Measurements from ENCODE around the gene LHFPL6. TPM values are rescaled to one million over a fixed set of nuclear protein-coding genes. Genes with fewer than 3 reads are reported as not detected.

LHFPL6 gene
- total RNA-seq, 1 donor from 2014 or later: 54.8 TPM

- TF ChIP-seq POLR2A (IDR thresholded peaks at IDR 0.05) (no peak), CTCF (IDR thresholded peaks at IDR 0.05) (no peak)
- H3K27ac ChIP-seq: no peak overlapping the region
- H3K4me3 ChIP-seq: no peak overlapping the region
- H3K9me3 ChIP-seq: no peaks in the 10 kb centered on the region
- DNase-seq (ENCODE audit: extremely low spot score in 2 of 2): no peak
- H3K27me3 ChIP-seq: no peaks in the 10 kb centered on the region
- peaks cover 26% of the 10 kb centered on the region for H3K4me1 ChIP-seq
- intact Hi-C loops (cut with DNase I): no loop called here
- no peaks in the 10 kb centered on the region for H3K36me3 ChIP-seq
Measured at GRCh38 chr13:39448834-39449233, 154.2 kb downstream of the LHFPL6 start.

- TF ChIP-seq POLR2AphosphoS5 (IDR thresholded peaks at IDR 0.05; ENCODE audit: insufficient read depth in 1 of 2, low read depth in 1 of 2) (no peak), CTCF (IDR thresholded peaks at IDR 0.05) (no peak), POLR2A (IDR thresholded peaks at IDR 0.05) (no peak)
- no peaks in the 10 kb centered on the region for H3K36me3 ChIP-seq
- H3K9me3 ChIP-seq: no peaks in the 10 kb centered on the region
- peaks cover 21% of the 10 kb centered on the region for H3K4me1 ChIP-seq
- DNase-seq (ENCODE audit: extremely low spot score in 2 of 2): no peak
- H3K4me3 ChIP-seq: no peak overlapping the region
- no peaks in the 10 kb centered on the region for H3K27me3 ChIP-seq
- intact Hi-C loops (cut with DNase I): no loop called here
- H3K27ac ChIP-seq: no peak overlapping the region
Measured at GRCh38 chr13:39446865-39447264, 156.1 kb downstream of the LHFPL6 start.

DNA sequence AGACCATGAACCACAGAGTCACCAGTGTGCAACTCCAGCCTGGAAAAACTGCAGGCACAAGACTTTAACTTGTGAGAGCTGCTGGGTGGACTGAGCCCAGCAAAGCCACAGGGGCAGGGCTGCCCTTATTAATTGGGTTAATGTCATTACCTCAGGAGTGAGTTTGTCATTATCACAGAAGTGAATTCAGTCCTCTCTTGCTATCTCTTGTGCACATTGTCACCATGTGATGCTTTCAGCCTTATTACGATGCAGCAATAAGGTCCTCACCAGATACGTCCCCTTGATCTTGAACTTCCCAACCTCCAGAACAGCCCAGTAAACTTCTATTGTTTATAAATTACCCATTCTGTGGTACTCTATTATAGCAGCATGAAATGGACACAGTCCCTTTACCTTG is 158.1 kb downstream of the LHFPL6 start:
- TF ChIP-seq POLR2A (IDR thresholded peaks at IDR 0.05): no peak
- no peak for TF ChIP-seq CTCF (IDR thresholded peaks at IDR 0.05)
- TF ChIP-seq POLR2AphosphoS5 (IDR thresholded peaks at IDR 0.05; ENCODE audit: insufficient read depth in 1 of 2, low read depth in 1 of 2): no peak
- Histone ChIP-seq H3K4me1 (peaks cover 9% of the 10 kb centered on the region), H3K4me3 (no peak overlapping the region), H3K9me3 (no peaks in the 10 kb centered on the region), H3K27me3 (no peaks in the 10 kb centered on the region), H3K27ac (no peak overlapping the region), H3K36me3 (no peaks in the 10 kb centered on the region)
- intact Hi-C loops (cut with DNase I): no loop called here
- no peak for DNase-seq (ENCODE audit: extremely low spot score in 2 of 2)

DNA sequence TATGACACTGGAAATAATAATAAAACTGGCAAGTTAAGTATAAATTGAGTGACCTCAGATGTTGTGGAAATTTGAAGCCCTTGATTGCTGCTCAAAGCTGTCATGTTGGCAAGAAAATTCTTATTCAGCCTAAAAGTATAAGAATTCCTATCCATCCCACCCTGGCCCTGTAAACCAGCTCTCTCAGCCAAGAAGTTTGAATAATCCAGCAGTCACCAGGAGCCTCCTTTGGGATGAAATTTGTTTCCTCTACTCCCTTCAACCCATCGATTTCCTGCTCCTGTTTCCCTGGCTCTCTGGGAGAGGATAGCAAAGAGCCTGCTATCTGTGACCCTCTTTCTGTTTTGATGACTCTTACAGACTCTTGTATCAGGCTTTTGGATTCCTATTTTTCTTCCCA is 169.3 kb downstream of the LHFPL6 start:
- Histone ChIP-seq H3K4me3 (no peak overlapping the region), H3K36me3 (no peaks in the 10 kb centered on the region), H3K4me1 (no peaks in the 10 kb centered on the region), H3K9me3 (no peaks in the 10 kb centered on the region), H3K27ac (no peak overlapping the region), H3K27me3 (no peaks in the 10 kb centered on the region)
- DNase-seq (ENCODE audit: extremely low spot score in 2 of 2): no peak
- intact Hi-C loops (cut with DNase I): no loop called here
- no peak for TF ChIP-seq POLR2A (IDR thresholded peaks at IDR 0.05)
- TF ChIP-seq POLR2AphosphoS5 (IDR thresholded peaks at IDR 0.05; ENCODE audit: insufficient read depth in 1 of 2, low read depth in 1 of 2): no peak
- no peak for TF ChIP-seq CTCF (IDR thresholded peaks at IDR 0.05)

DNA sequence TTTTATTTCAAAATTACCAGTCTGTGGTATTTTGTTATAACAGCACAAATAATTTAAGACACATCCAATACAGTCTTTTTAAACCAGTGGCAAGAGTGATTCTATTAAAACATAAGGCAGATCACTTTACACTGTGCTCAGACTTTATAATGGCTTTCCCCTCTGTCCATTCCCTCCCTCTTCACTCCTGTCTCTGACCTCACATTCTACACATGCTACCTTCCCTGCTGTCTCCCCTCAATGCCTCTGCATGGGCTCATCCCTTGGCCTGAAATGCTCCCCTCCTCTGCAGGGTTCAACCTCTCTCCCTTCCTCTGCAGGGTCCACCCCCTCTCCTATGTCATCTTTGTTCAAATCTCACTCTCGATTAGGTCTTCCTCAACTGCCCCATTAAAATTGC is 170.8 kb downstream of the LHFPL6 start:
- Histone ChIP-seq H3K27ac (no peak overlapping the region), H3K9me3 (no peaks in the 10 kb centered on the region), H3K36me3 (no peaks in the 10 kb centered on the region), H3K4me3 (no peak overlapping the region), H3K27me3 (no peaks in the 10 kb centered on the region), H3K4me1 (no peaks in the 10 kb centered on the region)
- TF ChIP-seq POLR2AphosphoS5 (IDR thresholded peaks at IDR 0.05; ENCODE audit: insufficient read depth in 1 of 2, low read depth in 1 of 2): no peak
- TF ChIP-seq POLR2A (IDR thresholded peaks at IDR 0.05): no peak
- no peak for DNase-seq (ENCODE audit: extremely low spot score in 2 of 2)
- intact Hi-C loops (cut with DNase I): no loop called here

Measured in vagina (tissue), 2 donors.